NCI-H345 treated with DMSO at 0.1 percent for 48 hours (cell line): Measurements from ENCODE around the gene SRPK2.
"Not testable (repeated sequence)": the region's sequence is repeated elsewhere in the genome, so short reads cannot be mapped to it uniquely, and the experiment has no call there.

ENCODE experiments used
- DNase-seq: peaks from one replicate; lab custom pipeline; 2025; ENCODE audit not compliant: unreplicated experiment; lab: John Stamatoyannopoulos, UW

Gene SRPK2

GRCh38 chr7:105376908-105377533 lies 11.7 kb downstream of the SRPK2 start:
- no peak for DNase-seq

GRCh38 chr7:105369944-105370343 lies 18.8 kb downstream of the SRPK2 start:
- no peak for DNase-seq

GRCh38 chr7:105367458-105367857 lies 21.3 kb downstream of the SRPK2 start:
- no peak for DNase-seq

- DNase-seq = no peak
Measured at GRCh38 chr7:105365541-105366534, 22.9 kb downstream of the SRPK2 start.

- no peak for DNase-seq
Measured at GRCh38 chr7:105364684-105365083, 24.0 kb downstream of the SRPK2 start.

GRCh38 chr7:105363657-105364056 lies 25.1 kb downstream of the SRPK2 start:
- not testable (repeated sequence) for DNase-seq

GRCh38 chr7:105362685-105363084 lies 26.0 kb downstream of the SRPK2 start:
- DNase-seq = not testable (repeated sequence)

- not testable (repeated sequence) for DNase-seq
Measured at GRCh38 chr7:105361995-105362394, 26.7 kb downstream of the SRPK2 start.

- not testable (repeated sequence) for DNase-seq
Measured at GRCh38 chr7:105360149-105360548, 28.6 kb downstream of the SRPK2 start.

- no peak for DNase-seq
Measured at GRCh38 chr7:105355701-105356100, 33.0 kb downstream of the SRPK2 start.

GRCh38 chr7:105354383-105354782 lies 34.3 kb downstream of the SRPK2 start:
- no peak for DNase-seq

- no peak for DNase-seq
Measured at GRCh38 chr7:105353752-105354328, 34.9 kb downstream of the SRPK2 start.

GRCh38 chr7:105352901-105353668 lies 35.6 kb downstream of the SRPK2 start:
- DNase-seq = no peak

GRCh38 chr7:105352018-105352612 lies 36.6 kb downstream of the SRPK2 start:
- DNase-seq = no peak

GRCh38 chr7:105350906-105351305 lies 37.8 kb downstream of the SRPK2 start:
- DNase-seq = no peak

GRCh38 chr7:105348177-105348576 lies 40.5 kb downstream of the SRPK2 start:
- not testable (repeated sequence) for DNase-seq

- no peak for DNase-seq
Measured at GRCh38 chr7:105346593-105347322, 42.0 kb downstream of the SRPK2 start.

- no peak for DNase-seq
Measured at GRCh38 chr7:105346138-105346537, 42.6 kb downstream of the SRPK2 start.

GRCh38 chr7:105345725-105346124 lies 43.0 kb downstream of the SRPK2 start:
- no peak for DNase-seq

- no peak for DNase-seq
Measured at GRCh38 chr7:105345003-105345402, 43.7 kb downstream of the SRPK2 start.
